GM12874 (cell line): ENCODE measurements around the gene PROX2.

Experiments used
- TF ChIP-seq, protein P1 (sequence below): IDR thresholded peaks from 2 replicates; pipeline ENCODE4 v1.5.1; 2011; ENCODE audit warnings: low read depth, mild to moderate bottlenecking, control low read depth, low read length, moderate library complexity; ENCODE audit not compliant: insufficient read depth

Gene PROX2

DNA sequence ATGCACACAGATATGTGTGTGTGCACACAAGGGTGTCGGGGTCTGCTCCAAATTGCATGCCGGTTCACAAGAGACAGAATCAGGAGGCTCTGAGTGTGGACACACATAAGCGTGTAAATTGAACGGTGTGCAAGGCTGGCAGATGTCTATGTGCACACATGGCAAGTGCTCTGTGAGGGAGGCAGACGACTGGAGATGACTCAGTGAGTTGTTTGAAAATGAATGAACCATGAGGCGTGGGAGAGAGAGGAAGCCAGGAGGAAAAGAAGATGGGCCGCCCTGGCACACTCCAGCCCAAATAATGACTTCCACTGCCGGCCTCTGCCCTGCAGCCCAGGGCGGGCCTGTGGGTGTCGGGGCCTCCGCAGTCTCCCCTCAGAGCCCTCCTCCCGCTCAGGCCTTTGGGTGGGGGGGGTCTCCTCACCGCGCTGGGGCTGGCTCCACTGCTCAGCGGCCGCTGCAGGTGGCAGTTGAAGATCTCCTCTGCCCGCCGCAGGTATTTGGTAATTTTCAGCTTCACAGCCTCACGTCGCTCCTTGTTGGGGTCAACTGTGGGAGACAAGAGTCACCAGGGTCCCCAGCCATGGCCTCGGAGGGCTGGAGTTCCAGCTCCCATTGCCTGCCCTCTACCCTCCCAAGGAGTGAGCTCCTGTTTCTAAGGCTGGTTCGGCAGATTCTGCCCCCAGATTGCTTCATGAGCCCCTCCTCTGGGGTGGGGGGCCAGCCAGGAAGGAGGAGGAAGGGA is 43.6 kb upstream of the PROX2 start:
- TF ChIP-seq, protein P1, sequence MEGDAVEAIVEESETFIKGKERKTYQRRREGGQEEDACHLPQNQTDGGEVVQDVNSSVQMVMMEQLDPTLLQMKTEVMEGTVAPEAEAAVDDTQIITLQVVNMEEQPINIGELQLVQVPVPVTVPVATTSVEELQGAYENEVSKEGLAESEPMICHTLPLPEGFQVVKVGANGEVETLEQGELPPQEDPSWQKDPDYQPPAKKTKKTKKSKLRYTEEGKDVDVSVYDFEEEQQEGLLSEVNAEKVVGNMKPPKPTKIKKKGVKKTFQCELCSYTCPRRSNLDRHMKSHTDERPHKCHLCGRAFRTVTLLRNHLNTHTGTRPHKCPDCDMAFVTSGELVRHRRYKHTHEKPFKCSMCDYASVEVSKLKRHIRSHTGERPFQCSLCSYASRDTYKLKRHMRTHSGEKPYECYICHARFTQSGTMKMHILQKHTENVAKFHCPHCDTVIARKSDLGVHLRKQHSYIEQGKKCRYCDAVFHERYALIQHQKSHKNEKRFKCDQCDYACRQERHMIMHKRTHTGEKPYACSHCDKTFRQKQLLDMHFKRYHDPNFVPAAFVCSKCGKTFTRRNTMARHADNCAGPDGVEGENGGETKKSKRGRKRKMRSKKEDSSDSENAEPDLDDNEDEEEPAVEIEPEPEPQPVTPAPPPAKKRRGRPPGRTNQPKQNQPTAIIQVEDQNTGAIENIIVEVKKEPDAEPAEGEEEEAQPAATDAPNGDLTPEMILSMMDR: no peak

DNA sequence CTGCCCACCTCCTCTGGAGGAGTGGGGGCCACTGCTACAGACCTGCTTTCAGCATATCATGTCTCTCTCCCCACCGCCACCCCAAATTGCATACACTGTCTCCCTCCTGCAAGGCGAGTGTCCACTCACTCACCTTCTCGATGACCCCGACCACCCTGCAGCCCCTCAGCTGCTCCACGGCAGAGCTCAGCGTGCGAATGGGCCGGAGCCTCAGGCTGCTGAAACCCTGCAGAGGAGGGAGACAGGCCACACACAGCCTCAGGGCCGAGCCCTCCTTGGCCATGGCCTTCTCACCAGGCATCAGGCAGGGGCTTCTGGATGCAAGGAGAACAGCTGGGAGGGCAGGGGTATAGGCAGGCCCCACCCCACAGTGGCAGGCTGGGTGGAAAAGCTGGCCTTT is 42.4 kb upstream of the PROX2 start:
- TF ChIP-seq, protein P1: no peak

DNA sequence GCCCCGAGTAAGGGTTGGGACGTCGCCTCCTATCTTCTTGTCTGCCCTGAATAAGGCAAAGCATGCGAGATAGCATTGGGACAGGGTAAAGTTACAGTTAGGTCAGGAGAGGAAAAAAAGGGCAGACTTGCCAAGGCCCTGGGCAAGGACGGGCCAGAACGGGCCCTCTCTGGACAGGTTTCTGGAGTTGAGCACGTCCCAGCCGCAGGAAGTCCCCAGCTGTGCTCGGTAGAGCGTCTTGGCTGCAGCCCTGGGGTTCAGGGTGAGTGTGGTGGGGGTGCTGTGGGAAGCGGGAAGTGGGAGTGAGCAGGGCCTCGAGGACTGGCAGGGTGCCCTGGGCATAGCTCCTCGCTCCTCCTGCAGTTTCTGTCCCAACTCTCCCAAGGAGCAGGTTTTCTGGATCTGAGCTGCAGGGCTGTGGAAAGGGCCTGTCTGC is 41.7 kb upstream of the PROX2 start:
- TF ChIP-seq, protein P1: no peak

DNA sequence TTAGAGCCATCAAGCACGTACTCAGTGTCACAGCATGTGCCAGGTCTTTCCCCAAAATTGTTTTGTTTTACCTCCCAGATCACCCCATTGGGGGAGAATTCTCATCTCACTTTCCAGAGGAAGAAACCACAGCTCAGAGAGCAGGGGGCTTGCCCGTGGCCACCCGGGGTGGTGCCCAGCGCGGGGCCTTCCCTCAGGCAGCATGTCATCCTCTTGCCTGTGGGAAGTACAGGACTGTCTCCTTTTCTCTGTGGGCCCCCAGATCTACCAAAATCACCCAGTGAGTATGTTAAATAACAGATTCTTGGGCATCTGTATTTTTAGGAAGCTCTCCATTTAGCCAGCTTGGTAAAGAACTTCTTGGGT is 41.2 kb upstream of the PROX2 start:
- TF ChIP-seq, protein P1: no peak

DNA sequence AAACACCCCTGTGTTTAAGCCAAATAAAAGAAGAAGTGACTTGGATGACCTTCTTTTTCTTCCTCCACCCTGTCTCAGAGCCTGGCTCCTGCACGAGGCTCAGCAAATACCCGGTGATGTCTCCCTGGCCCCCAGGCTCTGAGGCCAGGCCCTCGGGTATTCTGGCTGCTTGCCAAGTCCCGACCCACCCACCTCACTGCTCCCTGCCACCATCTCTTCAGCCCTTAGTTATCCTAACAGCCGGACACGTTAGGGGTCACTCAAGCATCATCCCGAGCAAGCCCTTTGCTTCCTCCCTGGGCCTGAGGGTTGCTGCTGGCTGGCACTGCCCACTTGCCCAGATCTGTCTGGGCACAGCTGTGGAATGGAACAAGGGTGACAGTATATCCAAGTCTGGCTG is 39.9 kb upstream of the PROX2 start:
- TF ChIP-seq, protein P1: no peak

DNA sequence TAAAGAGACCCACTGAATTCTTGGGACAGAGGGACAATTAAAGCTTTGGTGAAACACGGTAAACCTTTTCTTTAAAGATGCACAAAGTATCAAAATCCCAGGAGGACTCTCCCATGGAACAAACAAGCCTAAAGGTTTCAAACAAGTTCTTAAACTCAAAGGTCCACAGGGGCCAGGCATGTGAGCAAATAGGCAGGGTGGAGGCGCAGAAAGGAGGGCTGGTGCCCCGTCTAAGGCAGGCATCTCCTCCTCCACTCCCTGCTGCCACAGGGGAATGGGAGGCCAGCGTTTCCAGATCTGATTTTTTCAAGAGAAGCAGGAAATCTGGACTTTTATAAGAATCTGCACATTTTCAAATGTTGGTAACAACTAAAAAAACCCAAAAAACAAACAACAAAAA is 39.5 kb upstream of the PROX2 start:
- TF ChIP-seq, protein P1: no peak

DNA sequence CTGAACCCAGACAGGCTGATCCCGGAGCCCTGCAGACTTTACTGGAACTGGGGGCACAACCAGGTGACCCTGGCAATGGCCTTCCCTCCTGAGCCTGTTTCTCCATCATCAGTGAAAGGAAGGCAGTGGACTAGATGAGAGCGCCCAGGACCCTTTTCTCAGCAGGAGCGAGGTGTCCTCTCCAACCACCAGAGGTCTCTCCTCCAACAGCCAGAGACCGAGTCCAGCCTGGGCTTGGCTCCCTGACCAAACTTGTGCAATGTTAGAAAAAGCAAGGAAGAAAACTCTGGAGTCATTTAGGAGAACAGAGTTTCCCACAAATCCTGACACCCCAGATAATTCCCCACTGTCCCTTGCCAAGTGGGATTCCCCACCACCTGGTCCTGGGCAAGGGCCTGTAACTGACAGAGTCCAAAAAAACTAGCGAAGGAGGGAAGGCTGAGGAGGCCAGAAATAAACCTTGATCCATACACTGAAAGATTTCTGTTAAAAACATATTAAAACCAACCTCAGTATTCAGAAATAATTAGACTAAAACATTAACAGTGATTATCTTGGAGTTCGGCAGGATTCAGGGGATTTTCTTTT is 38.1 kb upstream of the PROX2 start:
- TF ChIP-seq, protein P1: peak; percentile 69
